Activated naive CD4-positive, alpha-beta T cell treated with anti-CD3 and anti-CD28 coated beads, Interleukin-2, amount 50 U/mL, for 24 hours (primary cell): ENCODE data around the gene FZD7.

Experiments used
- H3K27ac Mint-ChIP-seq: one replicate; pipeline ENCODE4 v1.8.0; 2021; ENCODE audit warnings: mild to moderate bottlenecking, mixed read lengths
- H3K27me3 Mint-ChIP-seq: one replicate; pipeline ENCODE4 v1.8.0; 2021; ENCODE audit warnings: mixed read lengths
- H3K36me3 Mint-ChIP-seq: one replicate; pipeline ENCODE4 v1.8.0; 2021; ENCODE audit warnings: mixed read lengths
- H3K4me1 Mint-ChIP-seq: one replicate; pipeline ENCODE4 v1.8.0; 2021; ENCODE audit warnings: mixed read lengths
- H3K4me3 Mint-ChIP-seq: one replicate; pipeline ENCODE4 v1.8.0; 2021; ENCODE audit warnings: mild to moderate bottlenecking, mixed read lengths
- H3K9me3 Mint-ChIP-seq: one replicate; pipeline ENCODE4 v1.8.0; 2021; ENCODE audit warnings: mixed read lengths

FZD7 gene

GRCh38 chr2:202065876-202066275 lies 32.2 kb downstream of the FZD7 start:
- Mint-ChIP-seq H3K4me1 (no peaks in the 10 kb centered on the region), H3K9me3 (no peaks in the 10 kb centered on the region)

GRCh38 chr2:202066875-202067274 lies 33.2 kb downstream of the FZD7 start:
- H3K27me3 Mint-ChIP-seq: no peaks in the 10 kb centered on the region
- H3K4me1 Mint-ChIP-seq: no peaks in the 10 kb centered on the region
- no peak overlapping the region for H3K4me3 Mint-ChIP-seq
- H3K9me3 Mint-ChIP-seq: no peaks in the 10 kb centered on the region
- H3K27ac Mint-ChIP-seq: no peak overlapping the region
- H3K36me3 Mint-ChIP-seq: no peaks in the 10 kb centered on the region

More at GRCh38 chr2:202065876-202066275, 32.2 kb downstream of the FZD7 start:
- Mint-ChIP-seq H3K27ac (no peak overlapping the region), H3K27me3 (no peaks in the 10 kb centered on the region), H3K36me3 (no peaks in the 10 kb centered on the region), H3K4me3 (no peak overlapping the region)

- H3K4me3 Mint-ChIP-seq: no peak overlapping the region
- no peaks in the 10 kb centered on the region for H3K4me1 Mint-ChIP-seq
- no peaks in the 10 kb centered on the region for H3K9me3 Mint-ChIP-seq
- no peaks in the 10 kb centered on the region for H3K36me3 Mint-ChIP-seq
- H3K27me3 Mint-ChIP-seq: no peaks in the 10 kb centered on the region
- H3K27ac Mint-ChIP-seq: no peak overlapping the region
Measured at GRCh38 chr2:202067589-202067988, 33.9 kb downstream of the FZD7 start.

- H3K4me3 Mint-ChIP-seq: no peak overlapping the region
- no peaks in the 10 kb centered on the region for H3K27me3 Mint-ChIP-seq
- no peaks in the 10 kb centered on the region for H3K4me1 Mint-ChIP-seq
- H3K36me3 Mint-ChIP-seq: no peaks in the 10 kb centered on the region
- peak overlapping the region; percentile 51 for H3K27ac Mint-ChIP-seq
- no peaks in the 10 kb centered on the region for H3K9me3 Mint-ChIP-seq
Measured at GRCh38 chr2:202069170-202070067, 35.8 kb downstream of the FZD7 start.

GRCh38 chr2:202071107-202071506 lies 37.5 kb downstream of the FZD7 start:
- H3K27ac Mint-ChIP-seq: no peak overlapping the region
- no peaks in the 10 kb centered on the region for H3K4me1 Mint-ChIP-seq
- no peaks in the 10 kb centered on the region for H3K9me3 Mint-ChIP-seq
- no peaks in the 10 kb centered on the region for H3K27me3 Mint-ChIP-seq
- H3K36me3 Mint-ChIP-seq: no peaks in the 10 kb centered on the region
- no peak overlapping the region for H3K4me3 Mint-ChIP-seq

- Mint-ChIP-seq H3K36me3 (no peaks in the 10 kb centered on the region), H3K27me3 (no peaks in the 10 kb centered on the region), H3K4me1 (no peaks in the 10 kb centered on the region), H3K4me3 (no peak overlapping the region), H3K9me3 (no peaks in the 10 kb centered on the region), H3K27ac (no peak overlapping the region)
Measured at GRCh38 chr2:202072226-202072625, 38.6 kb downstream of the FZD7 start.

GRCh38 chr2:202072737-202073401 lies 39.2 kb downstream of the FZD7 start, which contains the start of gene KIAA2012:
TSS of gene KIAA2012 (plus strand) at chr2:202073255. CDS start at chr2:202073628, 373 bp downstream.
- H3K9me3 Mint-ChIP-seq: no peaks in the 10 kb centered on the region
- no peaks in the 10 kb centered on the region for H3K4me1 Mint-ChIP-seq
- H3K36me3 Mint-ChIP-seq: no peaks in the 10 kb centered on the region
- H3K27me3 Mint-ChIP-seq: no peaks in the 10 kb centered on the region
- no peak within 1 kb of the TSS for H3K27ac Mint-ChIP-seq
- H3K4me3 Mint-ChIP-seq: no peak within 1 kb of the TSS

GRCh38 chr2:202074324-202074723 lies 40.7 kb downstream of the FZD7 start:
- no peak overlapping the region for H3K4me3 Mint-ChIP-seq
- H3K27ac Mint-ChIP-seq: no peak overlapping the region
- no peaks in the 10 kb centered on the region for H3K36me3 Mint-ChIP-seq
- no peaks in the 10 kb centered on the region for H3K9me3 Mint-ChIP-seq
- no peaks in the 10 kb centered on the region for H3K4me1 Mint-ChIP-seq
- H3K27me3 Mint-ChIP-seq: no peaks in the 10 kb centered on the region

GRCh38 chr2:202079310-202079709 lies 45.7 kb downstream of the FZD7 start:
- H3K4me1 Mint-ChIP-seq: no peaks in the 10 kb centered on the region
- H3K27ac Mint-ChIP-seq: no peak overlapping the region
- H3K27me3 Mint-ChIP-seq: peaks cover 2% of the 10 kb centered on the region
- H3K4me3 Mint-ChIP-seq: no peak overlapping the region
- no peaks in the 10 kb centered on the region for H3K9me3 Mint-ChIP-seq
- H3K36me3 Mint-ChIP-seq: no peaks in the 10 kb centered on the region

GRCh38 chr2:202084265-202084664 lies 50.6 kb downstream of the FZD7 start:
- H3K4me3 Mint-ChIP-seq: no peak overlapping the region
- no peaks in the 10 kb centered on the region for H3K36me3 Mint-ChIP-seq
- H3K27ac Mint-ChIP-seq: no peak overlapping the region

More at GRCh38 chr2:202084265-202084664, 50.6 kb downstream of the FZD7 start:
- no peaks in the 10 kb centered on the region for H3K4me1 Mint-ChIP-seq
- H3K9me3 Mint-ChIP-seq: no peaks in the 10 kb centered on the region
- peaks cover 2% of the 10 kb centered on the region for H3K27me3 Mint-ChIP-seq
